ENCODE measurements around the gene VTN. TPM values are rescaled to one million over a fixed set of nuclear protein-coding genes. Genes with fewer than 3 reads are reported as not detected.

Gene VTN
- total and polyA plus RNA-seq, 2 experiments from 2014 or later = 0.16 TPM; not detected in 1

DNA sequence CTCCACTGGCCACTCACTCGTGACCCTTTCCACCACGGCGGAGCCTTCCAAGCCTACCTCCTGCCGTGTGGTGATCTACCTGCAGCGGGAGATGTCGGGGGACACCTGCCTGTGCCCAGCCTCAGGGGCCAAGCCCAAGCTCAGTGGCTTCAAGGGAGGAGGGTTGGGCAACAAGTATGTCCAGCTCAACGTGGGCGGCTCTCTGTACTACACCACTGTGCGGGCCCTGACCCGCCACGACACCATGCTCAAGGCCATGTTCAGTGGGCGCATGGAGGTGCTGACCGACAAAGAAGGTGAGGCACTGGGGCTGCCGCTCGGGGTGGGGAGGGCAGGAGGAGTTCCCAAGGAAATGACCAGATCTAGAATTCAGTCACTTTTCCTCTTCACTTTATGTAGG, 30.7 kb downstream of the VTN start:
- Histone ChIP-seq H3K27ac (ENCODE audit: low read depth) (no peak overlapping the region), H3K79me2 (replicated peaks; ENCODE audit: insufficient read depth) (peaks cover 22% of the 10 kb centered on the region)
- no peak overlapping the region for H3K4me3 Mint-ChIP-seq

More for the DNA sequence above, 30.7 kb downstream of the VTN start:
- ATAC-seq (no peak), DNase-seq (ENCODE audit: low spot score) (no peak)
- Histone ChIP-seq H3F3A (replicated peaks; ENCODE audit: low read depth) (no peaks in the 10 kb centered on the region), H3K36me3 (ENCODE audit: insufficient read depth) (peaks cover 8% of the 10 kb centered on the region), H3K4me1 (ENCODE audit: insufficient read depth) (peaks cover 10% of the 10 kb centered on the region), H3K27me3 (ENCODE audit: insufficient read depth) (no peaks in the 10 kb centered on the region), H2AFZ (no peak overlapping the region), H4K20me1 (replicated peaks; ENCODE audit: insufficient read depth) (no peaks in the 10 kb centered on the region), H3K9me2 (ENCODE audit: insufficient read depth) (no peaks in the 10 kb centered on the region), H3K4me2 (no peak overlapping the region), H3K4me3 (no peak overlapping the region)
- TF ChIP-seq, protein P1, sequence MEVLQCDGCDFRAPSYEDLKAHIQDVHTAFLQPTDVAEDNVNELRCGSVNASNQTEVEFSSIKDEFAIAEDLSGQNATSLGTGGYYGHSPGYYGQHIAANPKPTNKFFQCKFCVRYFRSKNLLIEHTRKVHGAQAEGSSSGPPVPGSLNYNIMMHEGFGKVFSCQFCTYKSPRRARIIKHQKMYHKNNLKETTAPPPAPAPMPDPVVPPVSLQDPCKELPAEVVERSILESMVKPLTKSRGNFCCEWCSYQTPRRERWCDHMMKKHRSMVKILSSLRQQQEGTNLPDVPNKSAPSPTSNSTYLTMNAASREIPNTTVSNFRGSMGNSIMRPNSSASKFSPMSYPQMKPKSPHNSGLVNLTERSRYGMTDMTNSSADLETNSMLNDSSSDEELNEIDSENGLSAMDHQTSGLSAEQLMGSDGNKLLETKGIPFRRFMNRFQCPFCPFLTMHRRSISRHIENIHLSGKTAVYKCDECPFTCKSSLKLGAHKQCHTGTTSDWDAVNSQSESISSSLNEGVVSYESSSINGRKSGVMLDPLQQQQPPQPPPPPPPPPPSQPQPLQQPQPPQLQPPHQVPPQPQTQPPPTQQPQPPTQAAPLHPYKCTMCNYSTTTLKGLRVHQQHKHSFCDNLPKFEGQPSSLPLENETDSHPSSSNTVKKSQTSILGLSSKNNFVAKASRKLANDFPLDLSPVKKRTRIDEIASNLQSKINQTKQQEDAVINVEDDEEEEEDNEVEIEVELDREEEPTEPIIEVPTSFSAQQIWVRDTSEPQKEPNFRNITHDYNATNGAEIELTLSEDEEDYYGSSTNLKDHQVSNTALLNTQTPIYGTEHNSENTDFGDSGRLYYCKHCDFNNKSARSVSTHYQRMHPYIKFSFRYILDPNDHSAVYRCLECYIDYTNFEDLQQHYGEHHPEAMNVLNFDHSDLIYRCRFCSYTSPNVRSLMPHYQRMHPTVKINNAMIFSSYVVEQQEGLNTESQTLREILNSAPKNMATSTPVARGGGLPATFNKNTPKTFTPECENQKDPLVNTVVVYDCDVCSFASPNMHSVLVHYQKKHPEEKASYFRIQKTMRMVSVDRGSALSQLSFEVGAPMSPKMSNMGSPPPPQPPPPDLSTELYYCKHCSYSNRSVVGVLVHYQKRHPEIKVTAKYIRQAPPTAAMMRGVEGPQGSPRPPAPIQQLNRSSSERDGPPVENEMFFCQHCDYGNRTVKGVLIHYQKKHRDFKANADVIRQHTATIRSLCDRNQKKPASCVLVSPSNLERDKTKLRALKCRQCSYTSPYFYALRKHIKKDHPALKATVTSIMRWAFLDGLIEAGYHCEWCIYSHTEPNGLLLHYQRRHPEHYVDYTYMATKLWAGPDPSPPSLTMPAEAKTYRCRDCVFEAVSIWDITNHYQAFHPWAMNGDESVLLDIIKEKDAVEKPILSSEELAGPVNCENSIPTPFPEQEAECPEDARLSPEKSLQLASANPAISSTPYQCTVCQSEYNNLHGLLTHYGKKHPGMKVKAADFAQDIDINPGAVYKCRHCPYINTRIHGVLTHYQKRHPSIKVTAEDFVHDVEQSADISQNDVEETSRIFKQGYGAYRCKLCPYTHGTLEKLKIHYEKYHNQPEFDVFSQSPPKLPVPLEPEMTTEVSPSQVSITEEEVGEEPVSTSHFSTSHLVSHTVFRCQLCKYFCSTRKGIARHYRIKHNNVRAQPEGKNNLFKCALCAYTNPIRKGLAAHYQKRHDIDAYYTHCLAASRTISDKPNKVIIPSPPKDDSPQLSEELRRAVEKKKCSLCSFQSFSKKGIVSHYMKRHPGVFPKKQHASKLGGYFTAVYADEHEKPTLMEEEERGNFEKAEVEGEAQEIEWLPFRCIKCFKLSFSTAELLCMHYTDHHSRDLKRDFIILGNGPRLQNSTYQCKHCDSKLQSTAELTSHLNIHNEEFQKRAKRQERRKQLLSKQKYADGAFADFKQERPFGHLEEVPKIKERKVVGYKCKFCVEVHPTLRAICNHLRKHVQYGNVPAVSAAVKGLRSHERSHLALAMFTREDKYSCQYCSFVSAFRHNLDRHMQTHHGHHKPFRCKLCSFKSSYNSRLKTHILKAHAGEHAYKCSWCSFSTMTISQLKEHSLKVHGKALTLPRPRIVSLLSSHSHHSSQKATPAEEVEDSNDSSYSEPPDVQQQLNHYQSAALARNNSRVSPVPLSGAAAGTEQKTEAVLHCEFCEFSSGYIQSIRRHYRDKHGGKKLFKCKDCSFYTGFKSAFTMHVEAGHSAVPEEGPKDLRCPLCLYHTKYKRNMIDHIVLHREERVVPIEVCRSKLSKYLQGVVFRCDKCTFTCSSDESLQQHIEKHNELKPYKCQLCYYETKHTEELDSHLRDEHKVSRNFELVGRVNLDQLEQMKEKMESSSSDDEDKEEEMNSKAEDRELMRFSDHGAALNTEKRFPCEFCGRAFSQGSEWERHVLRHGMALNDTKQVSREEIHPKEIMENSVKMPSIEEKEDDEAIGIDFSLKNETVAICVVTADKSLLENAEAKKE (CRISPR knock-in tag; IDR thresholded peaks at IDR 0.05) = no peak
- TF ChIP-seq CREB1 (CRISPR knock-in tag; IDR thresholded peaks at IDR 0.05; ENCODE audit: low read depth) = no peak
- TF ChIP-seq, protein P2, sequence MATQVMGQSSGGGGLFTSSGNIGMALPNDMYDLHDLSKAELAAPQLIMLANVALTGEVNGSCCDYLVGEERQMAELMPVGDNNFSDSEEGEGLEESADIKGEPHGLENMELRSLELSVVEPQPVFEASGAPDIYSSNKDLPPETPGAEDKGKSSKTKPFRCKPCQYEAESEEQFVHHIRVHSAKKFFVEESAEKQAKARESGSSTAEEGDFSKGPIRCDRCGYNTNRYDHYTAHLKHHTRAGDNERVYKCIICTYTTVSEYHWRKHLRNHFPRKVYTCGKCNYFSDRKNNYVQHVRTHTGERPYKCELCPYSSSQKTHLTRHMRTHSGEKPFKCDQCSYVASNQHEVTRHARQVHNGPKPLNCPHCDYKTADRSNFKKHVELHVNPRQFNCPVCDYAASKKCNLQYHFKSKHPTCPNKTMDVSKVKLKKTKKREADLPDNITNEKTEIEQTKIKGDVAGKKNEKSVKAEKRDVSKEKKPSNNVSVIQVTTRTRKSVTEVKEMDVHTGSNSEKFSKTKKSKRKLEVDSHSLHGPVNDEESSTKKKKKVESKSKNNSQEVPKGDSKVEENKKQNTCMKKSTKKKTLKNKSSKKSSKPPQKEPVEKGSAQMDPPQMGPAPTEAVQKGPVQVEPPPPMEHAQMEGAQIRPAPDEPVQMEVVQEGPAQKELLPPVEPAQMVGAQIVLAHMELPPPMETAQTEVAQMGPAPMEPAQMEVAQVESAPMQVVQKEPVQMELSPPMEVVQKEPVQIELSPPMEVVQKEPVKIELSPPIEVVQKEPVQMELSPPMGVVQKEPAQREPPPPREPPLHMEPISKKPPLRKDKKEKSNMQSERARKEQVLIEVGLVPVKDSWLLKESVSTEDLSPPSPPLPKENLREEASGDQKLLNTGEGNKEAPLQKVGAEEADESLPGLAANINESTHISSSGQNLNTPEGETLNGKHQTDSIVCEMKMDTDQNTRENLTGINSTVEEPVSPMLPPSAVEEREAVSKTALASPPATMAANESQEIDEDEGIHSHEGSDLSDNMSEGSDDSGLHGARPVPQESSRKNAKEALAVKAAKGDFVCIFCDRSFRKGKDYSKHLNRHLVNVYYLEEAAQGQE (IDR thresholded peaks at IDR 0.05; ENCODE audit: unreplicated experiment) = no peak
- TF ChIP-seq ZNF331 (CRISPR knock-in tag; IDR thresholded peaks at IDR 0.05; ENCODE audit: low read depth) = no peak
- no peak for TF ChIP-seq JUNB (IDR thresholded peaks at IDR 0.05; ENCODE audit: unreplicated experiment)
- no peak for TF ChIP-seq ZNF114 (CRISPR knock-in tag; IDR thresholded peaks at IDR 0.05)
- TF ChIP-seq, protein P3, sequence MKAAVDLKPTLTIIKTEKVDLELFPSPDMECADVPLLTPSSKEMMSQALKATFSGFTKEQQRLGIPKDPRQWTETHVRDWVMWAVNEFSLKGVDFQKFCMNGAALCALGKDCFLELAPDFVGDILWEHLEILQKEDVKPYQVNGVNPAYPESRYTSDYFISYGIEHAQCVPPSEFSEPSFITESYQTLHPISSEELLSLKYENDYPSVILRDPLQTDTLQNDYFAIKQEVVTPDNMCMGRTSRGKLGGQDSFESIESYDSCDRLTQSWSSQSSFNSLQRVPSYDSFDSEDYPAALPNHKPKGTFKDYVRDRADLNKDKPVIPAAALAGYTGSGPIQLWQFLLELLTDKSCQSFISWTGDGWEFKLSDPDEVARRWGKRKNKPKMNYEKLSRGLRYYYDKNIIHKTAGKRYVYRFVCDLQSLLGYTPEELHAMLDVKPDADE (IDR thresholded peaks at IDR 0.05) = no peak
- TF ChIP-seq, protein P4, sequence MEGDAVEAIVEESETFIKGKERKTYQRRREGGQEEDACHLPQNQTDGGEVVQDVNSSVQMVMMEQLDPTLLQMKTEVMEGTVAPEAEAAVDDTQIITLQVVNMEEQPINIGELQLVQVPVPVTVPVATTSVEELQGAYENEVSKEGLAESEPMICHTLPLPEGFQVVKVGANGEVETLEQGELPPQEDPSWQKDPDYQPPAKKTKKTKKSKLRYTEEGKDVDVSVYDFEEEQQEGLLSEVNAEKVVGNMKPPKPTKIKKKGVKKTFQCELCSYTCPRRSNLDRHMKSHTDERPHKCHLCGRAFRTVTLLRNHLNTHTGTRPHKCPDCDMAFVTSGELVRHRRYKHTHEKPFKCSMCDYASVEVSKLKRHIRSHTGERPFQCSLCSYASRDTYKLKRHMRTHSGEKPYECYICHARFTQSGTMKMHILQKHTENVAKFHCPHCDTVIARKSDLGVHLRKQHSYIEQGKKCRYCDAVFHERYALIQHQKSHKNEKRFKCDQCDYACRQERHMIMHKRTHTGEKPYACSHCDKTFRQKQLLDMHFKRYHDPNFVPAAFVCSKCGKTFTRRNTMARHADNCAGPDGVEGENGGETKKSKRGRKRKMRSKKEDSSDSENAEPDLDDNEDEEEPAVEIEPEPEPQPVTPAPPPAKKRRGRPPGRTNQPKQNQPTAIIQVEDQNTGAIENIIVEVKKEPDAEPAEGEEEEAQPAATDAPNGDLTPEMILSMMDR (conservative IDR thresholded peaks at IDR 0.05; ENCODE audit: low read depth in 2 of 2) = no peak
- TF ChIP-seq STAT1 (IDR thresholded peaks at IDR 0.05; ENCODE audit: unreplicated experiment) = no peak
- no peak for TF ChIP-seq EZH2phosphoT487 (IDR thresholded peaks at IDR 0.05; ENCODE audit: unreplicated experiment)
- no peaks in the 10 kb centered on the region for H3K9me3 Mint-ChIP-seq
- peaks cover 15% of the 10 kb centered on the region for H3K36me3 Mint-ChIP-seq (ENCODE audit: low read depth)
- H3K4me1 Mint-ChIP-seq = peaks cover 17% of the 10 kb centered on the region
- H3K27me3 Mint-ChIP-seq (ENCODE audit: insufficient read depth, low read depth, poor library complexity) = peaks cover 15% of the 10 kb centered on the region
- no peak overlapping the region for H3K27ac Mint-ChIP-seq

All from GM23338 (cell line).